A549 (cell line): ENCODE measurements around the gene NGEF. TPM values are rescaled to one million over a fixed set of nuclear protein-coding genes. Genes with fewer than 3 reads are reported as not detected.

Experiments used
- ATAC-seq, 2 experiments: fragments of 200-7000 bp in 1 of 2; fragments of >200 bp in 1 of 2; cut with Nextera tagmentation in 1 of 2; cut with Tn5 transposase in 1 of 2; 3 replicates each; pipeline versions ENCODE4 v1.8.0 to v1.9.1; 2018 to 2020; ENCODE audit warnings: mild to moderate bottlenecking in 1 of 2, moderate library complexity in 1 of 2
- CTCF ChIA-PET: fragments of 300-600 bp; sonication (Branson Sonifier 250); formaldehyde crosslinking; extraction: SDS; loops from one replicate; lab custom pipeline; 2021; ENCODE audit warnings: antibody characterized with exemption, inconsistent platforms; lab: Yijun Ruan, JAX
- POLR2A ChIA-PET: fragments of 350-600 bp; formaldehyde crosslinking; extraction: SDS; loops from one replicate; lab custom pipeline; 2021; ENCODE audit warnings: antibody characterized with exemption, inconsistent platforms; lab: Yijun Ruan, JAX
- DNase-seq, 2 experiments: peaks; one replicate each; pipeline versions ENCODE4 v3.0.0 to v3.0.0-alpha.2; 2011 to 2016; ENCODE audit warnings: low read depth in 1 of 2, low spot score in 1 of 2
- FAIRE-seq: peaks from 2 replicates; lab custom pipeline; 2011; peaks lifted over from hg19 to GRCh38; lab: Jason Lieb, UNC
- H3K27ac ChIP-seq, 2 experiments: fragments of >200 bp; sonication (Bioruptor Twin); formaldehyde crosslinking; 3 replicates each; pipeline ENCODE4 v1.5.1; 2016 to 2017
- H3K4me1 ChIP-seq: fragments of >200 bp; sonication (Bioruptor Twin); formaldehyde crosslinking; 3 replicates; pipeline ENCODE4 v1.6.1; 2016
- H3K4me2 ChIP-seq: fragments of >200 bp; sonication (Bioruptor Twin); formaldehyde crosslinking; 3 replicates; pipeline ENCODE4 v1.6.1; 2016
- H3K4me3 ChIP-seq: fragments of >200 bp; sonication (Bioruptor Twin); formaldehyde crosslinking; 3 replicates; pipeline ENCODE4 v1.5.1; 2016
- H3K9me3 ChIP-seq: fragments of >200 bp; sonication (Bioruptor Twin); formaldehyde crosslinking; 3 replicates; pipeline ENCODE4 v1.6.1; 2016
- ATOH8 ChIP-seq: fragments of 250-450 bp; sonication (Bioruptor Pico); IDR thresholded peaks from 2 replicates; pipeline ENCODE4 v1.5.0; 2020; ENCODE audit warnings: low read depth, mild to moderate bottlenecking, moderate library complexity
- BCL3 ChIP-seq: fragments of >200 bp; sonication (Bioruptor Twin); formaldehyde crosslinking; IDR thresholded peaks from 3 replicates; pipeline ENCODE4 v1.6.1; 2016
- BHLHE40 ChIP-seq: IDR thresholded peaks from 2 replicates; pipeline ENCODE4 v1.6.1; 2012; ENCODE audit warnings: low read depth, low read length, inconsistent platforms
- CEBPB ChIP-seq, 2 experiments: fragments of >200 bp in 1 of 2; sonication (Bioruptor Twin) in 1 of 2; formaldehyde crosslinking in 1 of 2; IDR thresholded peaks; 2 replicates each; pipeline ENCODE4 v1.6.1; 2012 to 2016
- CTCF ChIP-seq: fragments of >200 bp; sonication (Bioruptor Twin); formaldehyde crosslinking; IDR thresholded peaks from 3 replicates; pipeline ENCODE4 v1.5.1; 2016
- EHF ChIP-seq: fragments of 250-450 bp; sonication (Bioruptor Pico); IDR thresholded peaks from 2 replicates; pipeline ENCODE4 v1.5.0; 2020; ENCODE audit warnings: mild to moderate bottlenecking
- HMGXB4 ChIP-seq: fragments of 250-450 bp; sonication (Bioruptor Pico); IDR thresholded peaks from 2 replicates; pipeline ENCODE4 v1.5.0; 2021; ENCODE audit warnings: mild to moderate bottlenecking, moderate library complexity, borderline replicate concordance
- HOXA7 ChIP-seq: fragments of 250-450 bp; sonication (Bioruptor Pico); IDR thresholded peaks from 2 replicates; pipeline ENCODE4 v1.5.0; 2020; ENCODE audit warnings: mild to moderate bottlenecking, moderate library complexity
- HOXB13 ChIP-seq: fragments of 250-450 bp; sonication (Bioruptor Pico); IDR thresholded peaks from 2 replicates; pipeline ENCODE4 v1.5.0; 2020; ENCODE audit warnings: low read depth, mild to moderate bottlenecking, moderate library complexity
- KDM5A ChIP-seq: fragments of 200-600 bp; sonication (generic); IDR thresholded peaks from 2 replicates; pipeline ENCODE4 v1.6.1; 2016; ENCODE audit warnings: antibody characterized with exemption, mild to moderate bottlenecking
- MYC ChIP-seq: IDR thresholded peaks from 2 replicates; pipeline ENCODE4 v1.6.1; 2012; ENCODE audit warnings: mild to moderate bottlenecking, inconsistent platforms, low read length, improper control_type of control experiment, borderline replicate concordance
- RCOR1 ChIP-seq: fragments of 150-350 bp; IDR thresholded peaks from 2 replicates; pipeline ENCODE4 v1.6.1; 2014; ENCODE audit warnings: antibody characterized with exemption, low read length, low read depth
- RNF2 ChIP-seq: fragments of 200-600 bp; sonication (generic); IDR thresholded peaks from 2 replicates; pipeline ENCODE4 v1.6.1; 2016; ENCODE audit warnings: low read depth, mild to moderate bottlenecking, antibody characterized with exemption, moderate library complexity, borderline replicate concordance
- SREBF2 ChIP-seq: fragments of 450-650 bp; IDR thresholded peaks from 2 replicates; pipeline ENCODE4 v1.6.1; 2014; ENCODE audit warnings: mild to moderate bottlenecking, moderate library complexity
- TP53 ChIP-seq: fragments of 250-450 bp; sonication (Bioruptor Pico); IDR thresholded peaks from 2 replicates; pipeline ENCODE4 v1.5.0; 2021; ENCODE audit warnings: mild to moderate bottlenecking, moderate library complexity
- ZC3H11A ChIP-seq: fragments of 450-650 bp; IDR thresholded peaks from 2 replicates; pipeline ENCODE4 v1.6.1; 2014; ENCODE audit warnings: antibody characterized with exemption, mild to moderate bottlenecking
- WGBS: methylation state at CpG from one replicate; pipeline ENCODE4 v1.1.6; 2017; ENCODE audit errors: missing lambda C conversion rate; 5-methylcytosine and 5-hydroxymethylcytosine counted together
- polyA plus RNA-seq, 4 experiments: library from polyadenylated mRNA; depleted of rRNA in 3 of 4; stranded (reverse); fragments of >200 nt; fragmentation: RNase III in 1 of 4; extraction: RNeasy Plus Mini Kit Qiagen cat#74134 plus additional on column Dnase treatment in 1 of 4; gene quantifications; 2 replicates in 3 of 4; 3 replicates in 1 of 4; pipeline ENCODE4 v1.2.3, GENCODE V29; 2011 to 2017

Gene NGEF
- polyA plus RNA-seq, 2 of the 4 experiments (the other 2 are of a cell fraction) = 8.1 to 9.7 TPM

- no peaks in the 10 kb centered on the region for H3K9me3 ChIP-seq
- CTCF ChIA-PET = no interaction called here
- 83% methylated on average over 8 of the region's 8 CpGs for WGBS
Observed at GRCh38 chr2:232930059-232930400, 83.0 kb downstream of the NGEF start.

GRCh38 chr2:232929303-232930058 lies 83.6 kb downstream of the NGEF start:
- Histone ChIP-seq H3K4me3 (no peak overlapping the region), H3K27ac (no peak overlapping the region), H3K4me1 (peaks cover 11% of the 10 kb centered on the region; the same call in 1 of the 3 replicates), H3K9me3 (no peaks in the 10 kb centered on the region), H3K4me2 (no peak overlapping the region)
- CTCF ChIA-PET = interaction anchor here (1.8 kb wide), 1 partner anchor 321 kb away, joined by 5 read pairs; no protein-coding TSS in a partner anchor
- FAIRE-seq = no peak
- no peak for ATAC-seq
- POLR2A ChIA-PET = no interaction called here
- no peak for TF ChIP-seq CEBPB (IDR thresholded peaks at IDR 0.05)
- no peak for TF ChIP-seq CTCF
- no peak for TF ChIP-seq TP53 (CRISPR knock-in tag)
- no peak for TF ChIP-seq SREBF2
- TF ChIP-seq BCL3 = no peak
- no peak for TF ChIP-seq ATOH8 (CRISPR knock-in tag)
- no peak for TF ChIP-seq HOXA7 (CRISPR knock-in tag)
- no peak for DNase-seq
- whole genome bisulfite sequencing = 83% methylated on average over 9 of the region's 9 CpGs

More at GRCh38 chr2:232930059-232930400, 83.0 kb downstream of the NGEF start:
- peaks cover 11% of the 10 kb centered on the region; the same call in 1 of the 3 replicates for H3K4me1 ChIP-seq
- H3K4me2 ChIP-seq = no peak overlapping the region
- H3K27ac ChIP-seq = no peak overlapping the region
- POLR2A ChIA-PET = no interaction called here
- no peak for FAIRE-seq
- TF ChIP-seq ZC3H11A = no peak
- no peak for TF ChIP-seq HOXB13 (CRISPR knock-in tag)
- no peak for TF ChIP-seq KDM5A
- TF ChIP-seq BHLHE40 = no peak
- TF ChIP-seq, all 56 proteins: peak for 0
- ATAC-seq (no peak), DNase-seq (no peak)
- H3K4me3 ChIP-seq = no peak overlapping the region

- Histone ChIP-seq H3K4me2 (peak overlapping the region; percentile 96), H3K4me1 (peaks cover 11% of the 10 kb centered on the region; the same call in 1 of the 3 replicates), H3K9me3 (no peaks in the 10 kb centered on the region), H3K27ac (peak overlapping the region; percentile 73 to 86; a peak in 5 of 6 replicates), H3K4me3 (peak overlapping the region; percentile 74)
- DNase-seq (no peak), ATAC-seq (no peak), FAIRE-seq (no peak)
- ChIA-PET POLR2A (interaction anchor here (1.1 kb wide), 1 partner anchor 100 kb away, joined by 3 read pairs; no protein-coding TSS in a partner anchor), CTCF (interaction anchor here (1.8 kb wide), 1 partner anchor 322 kb away, joined by 5 read pairs; no protein-coding TSS in a partner anchor)
- TF ChIP-seq HMGXB4 (no peak), EHF (CRISPR knock-in tag) (no peak), RNF2 (no peak), RCOR1 (no peak), MYC (no peak)
- WGBS = 93% methylated on average over 42 of the region's 56 CpGs
Observed at GRCh38 chr2:232928551-232929302, 84.3 kb downstream of the NGEF start.
